Heart left ventricle (tissue), 13 donors: ENCODE data around the gene UNC5C.

Experiments used
- POLR2A ChIP-seq, 2 donors: fragments of 450-650 bp; IDR thresholded peaks; one replicate each; pipeline ENCODE4 v1.6.1; 2017; ENCODE audit warnings: antibody characterized with exemption in 2 of 2, mild to moderate bottlenecking in 2 of 2, moderate library complexity in 2 of 2
- TF ChIP-seq, protein P1 (sequence below), 12 donors: fragments of 200-600 bp; sonication (generic) in 4 of 12; IDR thresholded peaks; one replicate each; pipeline versions ENCODE4 v1.5.0 to v1.8.0; 2018 to 2022; ENCODE audit warnings: antibody characterized with exemption in 12 of 12, mild to moderate bottlenecking in 5 of 12
- donor health status: ischemic (EF 13 %, LVEDD 7.1; RV severe dilation, severe dysfunction).
- donor health status: DM: no; HTN: yes; CAD: no.
- donor health status: DM: no; HTN: no; CAD: no.
- donor health status: ischemic (EF 25% LVEDD 6.9; RV normal size, moderate dysfunction).
- donor health status: ischemic (EF 25% LVEDD 5.7; RV mildly dilated, moderate dysfunction).
- donor health status: ischemic (EF 35%, LVEDD 5.7; RV mildly dilated, moderate dysfunction).
- donor health status: nonischemic (EF 11% LVEDD 7.7; RV severe dilation, severe dysfunction).
- donor health status: DM: yes; HTN: yes; CAD: no.
- donor health status: PGD.
- donor health status: ischemic (EF 29% LVEDD 5.4; RV normal size, mild dysfunction).
- donor health status: nonischemic (EF 23%, LVEDD 6.1; RV moderate dilation, normal function).

- TF ChIP-seq, protein P1, sequence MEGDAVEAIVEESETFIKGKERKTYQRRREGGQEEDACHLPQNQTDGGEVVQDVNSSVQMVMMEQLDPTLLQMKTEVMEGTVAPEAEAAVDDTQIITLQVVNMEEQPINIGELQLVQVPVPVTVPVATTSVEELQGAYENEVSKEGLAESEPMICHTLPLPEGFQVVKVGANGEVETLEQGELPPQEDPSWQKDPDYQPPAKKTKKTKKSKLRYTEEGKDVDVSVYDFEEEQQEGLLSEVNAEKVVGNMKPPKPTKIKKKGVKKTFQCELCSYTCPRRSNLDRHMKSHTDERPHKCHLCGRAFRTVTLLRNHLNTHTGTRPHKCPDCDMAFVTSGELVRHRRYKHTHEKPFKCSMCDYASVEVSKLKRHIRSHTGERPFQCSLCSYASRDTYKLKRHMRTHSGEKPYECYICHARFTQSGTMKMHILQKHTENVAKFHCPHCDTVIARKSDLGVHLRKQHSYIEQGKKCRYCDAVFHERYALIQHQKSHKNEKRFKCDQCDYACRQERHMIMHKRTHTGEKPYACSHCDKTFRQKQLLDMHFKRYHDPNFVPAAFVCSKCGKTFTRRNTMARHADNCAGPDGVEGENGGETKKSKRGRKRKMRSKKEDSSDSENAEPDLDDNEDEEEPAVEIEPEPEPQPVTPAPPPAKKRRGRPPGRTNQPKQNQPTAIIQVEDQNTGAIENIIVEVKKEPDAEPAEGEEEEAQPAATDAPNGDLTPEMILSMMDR (IDR thresholded peaks at IDR 0.05) = no peak
- TF ChIP-seq POLR2A (IDR thresholded peaks at IDR 0.05) = no peak
These were observed 102.6 kb downstream of the UNC5C start for GRCh38 chr4:95446173-95446572.
